ENCODE data around the gene TTLL8. TPM values are rescaled to one million over a fixed set of nuclear protein-coding genes. Genes with fewer than 3 reads are reported as not detected.

Gene TTLL8
- total and polyA plus RNA-seq, 2 donors (not counting 1 experiment from before 2014, with no cell fraction given): not detected

DNA sequence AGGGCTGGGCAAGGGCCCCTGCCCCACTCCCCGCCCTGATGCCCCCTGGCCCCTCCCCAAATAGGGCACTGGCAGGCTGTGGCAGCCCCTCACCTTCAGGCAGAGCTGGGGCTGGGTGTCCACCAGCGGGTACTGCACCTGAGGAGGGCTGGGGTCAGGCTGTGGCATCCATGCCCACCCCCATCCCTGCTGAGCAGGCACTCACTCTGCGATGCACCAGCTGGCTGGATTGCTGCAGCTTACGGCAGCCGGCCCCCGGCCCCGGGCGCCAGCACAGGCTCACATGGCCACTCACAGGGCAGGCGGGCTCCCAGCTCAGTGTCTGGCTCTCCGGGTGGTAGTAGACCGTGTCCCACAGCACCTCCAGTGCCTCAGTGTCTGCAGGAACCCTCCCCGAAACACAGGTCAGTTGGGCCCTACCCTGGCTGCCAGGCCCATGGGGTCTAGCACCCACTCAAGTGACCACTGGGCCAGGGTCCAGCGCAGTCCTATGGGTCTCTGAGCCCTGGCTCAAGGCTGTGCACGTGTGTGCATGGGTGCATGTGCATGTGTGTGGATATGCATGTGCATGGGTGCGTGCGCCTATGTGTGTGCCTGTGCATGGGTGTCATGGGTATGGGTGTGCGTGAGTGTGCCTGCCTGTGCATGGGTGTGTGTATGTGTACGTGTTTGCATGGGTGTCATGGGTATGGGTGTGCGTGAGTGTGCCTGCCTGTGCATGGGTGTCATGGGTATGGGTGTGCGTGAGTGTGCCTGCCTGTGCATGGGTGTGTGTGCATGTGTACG is 60.0 kb downstream of the TTLL8 start:
- Histone ChIP-seq H2AFZ (ENCODE audit: low read length) (no peak overlapping the region), H3K79me2 (ENCODE audit: control insufficient read depth, insufficient read depth, low read length) (no peaks in the 10 kb centered on the region), H3K4me3 (replicated peaks in 1 of 4; ENCODE audit: control extremely low read depth in 1 of 4, insufficient read depth in 1 of 4, low read depth in 3 of 4, low read length in 4 of 4) (no peak overlapping the region), H3K27ac (ENCODE audit: insufficient read depth, low read length) (no peak overlapping the region), H3K9me3 (ENCODE audit: control insufficient read depth, insufficient read depth, low read depth, low read length) (no peaks in the 10 kb centered on the region), H3K36me3 (ENCODE audit: control insufficient read depth, insufficient read depth, low read length) (no peaks in the 10 kb centered on the region), H3K27me3 (ENCODE audit: control insufficient read depth, insufficient read depth, low read length) (no peaks in the 10 kb centered on the region), H3K9ac (ENCODE audit: insufficient read depth, low read length) (no peak overlapping the region), H4K20me1 (ENCODE audit: control insufficient read depth, extremely low read depth, insufficient read depth, low read length) (no peaks in the 10 kb centered on the region), H3K4me2 (ENCODE audit: extremely low read depth, insufficient read depth, low read length) (no peak overlapping the region), H3K4me1 (ENCODE audit: control insufficient read depth, extremely low read depth, insufficient read depth, low read length) (no peaks in the 10 kb centered on the region)
- TF ChIP-seq EZH2 (IDR thresholded peaks at IDR 0.05; ENCODE audit: low read length, missing control alignments): no peak
- TF ChIP-seq, protein P1, sequence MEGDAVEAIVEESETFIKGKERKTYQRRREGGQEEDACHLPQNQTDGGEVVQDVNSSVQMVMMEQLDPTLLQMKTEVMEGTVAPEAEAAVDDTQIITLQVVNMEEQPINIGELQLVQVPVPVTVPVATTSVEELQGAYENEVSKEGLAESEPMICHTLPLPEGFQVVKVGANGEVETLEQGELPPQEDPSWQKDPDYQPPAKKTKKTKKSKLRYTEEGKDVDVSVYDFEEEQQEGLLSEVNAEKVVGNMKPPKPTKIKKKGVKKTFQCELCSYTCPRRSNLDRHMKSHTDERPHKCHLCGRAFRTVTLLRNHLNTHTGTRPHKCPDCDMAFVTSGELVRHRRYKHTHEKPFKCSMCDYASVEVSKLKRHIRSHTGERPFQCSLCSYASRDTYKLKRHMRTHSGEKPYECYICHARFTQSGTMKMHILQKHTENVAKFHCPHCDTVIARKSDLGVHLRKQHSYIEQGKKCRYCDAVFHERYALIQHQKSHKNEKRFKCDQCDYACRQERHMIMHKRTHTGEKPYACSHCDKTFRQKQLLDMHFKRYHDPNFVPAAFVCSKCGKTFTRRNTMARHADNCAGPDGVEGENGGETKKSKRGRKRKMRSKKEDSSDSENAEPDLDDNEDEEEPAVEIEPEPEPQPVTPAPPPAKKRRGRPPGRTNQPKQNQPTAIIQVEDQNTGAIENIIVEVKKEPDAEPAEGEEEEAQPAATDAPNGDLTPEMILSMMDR (conservative IDR thresholded peaks at IDR 0.05 in 1 of 2, IDR thresholded peaks at IDR 0.05 in 1 of 2; ENCODE audit: low read depth in 1 of 2, low read length in 2 of 2): no peak
- no peak for DNase-seq (ENCODE audit: low read depth in 2 of 2)

GRCh38 chr22:49997251-49997599 is 60.9 kb downstream of the TTLL8 start:
- no peaks in the 10 kb centered on the region for H3K4me1 ChIP-seq (ENCODE audit: control insufficient read depth, extremely low read depth, insufficient read depth, low read length)
- no peaks in the 10 kb centered on the region for H3K36me3 ChIP-seq (ENCODE audit: control insufficient read depth, insufficient read depth, low read length)
- DNase-seq (ENCODE audit: low read depth in 2 of 2): no peak
- H3K27me3 ChIP-seq (ENCODE audit: control insufficient read depth, insufficient read depth, low read length): no peaks in the 10 kb centered on the region
- H2AFZ ChIP-seq (ENCODE audit: low read length): no peak overlapping the region
- TF ChIP-seq, protein P1 (conservative IDR thresholded peaks at IDR 0.05 in 1 of 2, IDR thresholded peaks at IDR 0.05 in 1 of 2; ENCODE audit: low read depth in 1 of 2, low read length in 2 of 2): no peak
- TF ChIP-seq EZH2 (IDR thresholded peaks at IDR 0.05; ENCODE audit: low read length, missing control alignments): no peak
- H3K4me2 ChIP-seq (ENCODE audit: extremely low read depth, insufficient read depth, low read length): no peak overlapping the region
- H4K20me1 ChIP-seq (ENCODE audit: control insufficient read depth, extremely low read depth, insufficient read depth, low read length): no peaks in the 10 kb centered on the region
- H3K27ac ChIP-seq (ENCODE audit: insufficient read depth, low read length): no peak overlapping the region
- H3K79me2 ChIP-seq (ENCODE audit: control insufficient read depth, insufficient read depth, low read length): no peaks in the 10 kb centered on the region
- H3K4me3 ChIP-seq (replicated peaks in 1 of 4; ENCODE audit: control extremely low read depth in 1 of 4, insufficient read depth in 1 of 4, low read depth in 3 of 4, low read length in 4 of 4): no peak overlapping the region
- no peaks in the 10 kb centered on the region for H3K9me3 ChIP-seq (ENCODE audit: control insufficient read depth, insufficient read depth, low read depth, low read length)
- H3K9ac ChIP-seq (ENCODE audit: insufficient read depth, low read length): no peak overlapping the region

- Histone ChIP-seq H3K4me1 (ENCODE audit: control insufficient read depth, extremely low read depth, insufficient read depth, low read length) (no peaks in the 10 kb centered on the region), H3K9me3 (ENCODE audit: control insufficient read depth, insufficient read depth, low read depth, low read length) (no peaks in the 10 kb centered on the region), H3K79me2 (ENCODE audit: control insufficient read depth, insufficient read depth, low read length) (no peaks in the 10 kb centered on the region), H3K9ac (ENCODE audit: insufficient read depth, low read length) (no peak overlapping the region), H4K20me1 (ENCODE audit: control insufficient read depth, extremely low read depth, insufficient read depth, low read length) (no peaks in the 10 kb centered on the region), H3K27ac (ENCODE audit: insufficient read depth, low read length) (no peak overlapping the region), H3K27me3 (ENCODE audit: control insufficient read depth, insufficient read depth, low read length) (no peaks in the 10 kb centered on the region), H3K4me2 (ENCODE audit: extremely low read depth, insufficient read depth, low read length) (no peak overlapping the region), H3K36me3 (ENCODE audit: control insufficient read depth, insufficient read depth, low read length) (no peaks in the 10 kb centered on the region), H3K4me3 (replicated peaks in 1 of 4; ENCODE audit: control extremely low read depth in 1 of 4, insufficient read depth in 1 of 4, low read depth in 3 of 4, low read length in 4 of 4) (no peak overlapping the region), H2AFZ (ENCODE audit: low read length) (no peak overlapping the region)
- DNase-seq (ENCODE audit: low read depth in 2 of 2): no peak
- TF ChIP-seq, protein P1 (conservative IDR thresholded peaks at IDR 0.05 in 1 of 2, IDR thresholded peaks at IDR 0.05 in 1 of 2; ENCODE audit: low read depth in 1 of 2, low read length in 2 of 2): no peak
- no peak for TF ChIP-seq EZH2 (IDR thresholded peaks at IDR 0.05; ENCODE audit: low read length, missing control alignments)
Observed at GRCh38 chr22:49996518-49997250, 61.4 kb downstream of the TTLL8 start.

Data from fibroblast of lung (primary cell).